Fibroblast of mammary gland (primary cell): ENCODE results near the gene LDAF1.
"Not testable (repeated sequence)": the region's sequence is repeated elsewhere in the genome, so short reads cannot be mapped to it uniquely, and the experiment has no call there.

ENCODE experiments used
- DNase-seq: peaks from one replicate; pipeline ENCODE4 v3.0.0-alpha.2; 2010; ENCODE audit warnings: low read depth
- H3K4me3 ChIP-seq: 2 replicates; pipeline ENCODE4 v1.5.1; 2011; ENCODE audit warnings: low read depth, mild to moderate bottlenecking, low read length, moderate library complexity; ENCODE audit not compliant: control insufficient read depth
- CTCF ChIP-seq: conservative IDR thresholded peaks from 2 replicates; pipeline ENCODE4 v1.5.1; 2011; ENCODE audit warnings: low read depth, low read length, inconsistent platforms; ENCODE audit not compliant: control insufficient read depth, insufficient read depth

Gene LDAF1

GRCh38 chr16:21158208-21159110 is at the start of gene LDAF1:
Gene LDAF1 (plus strand): TSS chr16:21158674. CDS start chr16:21161183, 2,509 bp downstream.
- DNase-seq, result peak; percentile 66
- H3K4me3 ChIP-seq, result peak within 1 kb of the TSS; percentile 77
- TF ChIP-seq CTCF, result no peak

GRCh38 chr16:21115551-21115950 is 42.9 kb upstream of the LDAF1 start:
- H3K4me3 ChIP-seq, DNase-seq: not testable (repeated sequence)

GRCh38 chr16:21116148-21116693 is 42.3 kb upstream of the LDAF1 start:
- DNase-seq, result peak; percentile 32
- TF ChIP-seq CTCF, result no peak
- H3K4me3 ChIP-seq, result peak overlapping the region; percentile 6

GRCh38 chr16:21117567-21117966 is 40.9 kb upstream of the LDAF1 start:
- DNase-seq, result no peak
- H3K4me3 ChIP-seq, result no peak overlapping the region
- no peak for TF ChIP-seq CTCF

GRCh38 chr16:21120976-21121520 is 37.4 kb upstream of the LDAF1 start:
- no peak for DNase-seq
- H3K4me3 ChIP-seq, result no peak overlapping the region
- TF ChIP-seq CTCF, result no peak

- DNase-seq, result no peak
- no peak overlapping the region for H3K4me3 ChIP-seq
- TF ChIP-seq CTCF, result no peak
These were observed 33.3 kb upstream of the LDAF1 start for GRCh38 chr16:21125191-21125590.

GRCh38 chr16:21126518-21126917 is 32.0 kb upstream of the LDAF1 start:
- no peak overlapping the region for H3K4me3 ChIP-seq
- TF ChIP-seq CTCF, result no peak
- DNase-seq, result no peak
